ENCODE results near the gene COL4A2.

DNA sequence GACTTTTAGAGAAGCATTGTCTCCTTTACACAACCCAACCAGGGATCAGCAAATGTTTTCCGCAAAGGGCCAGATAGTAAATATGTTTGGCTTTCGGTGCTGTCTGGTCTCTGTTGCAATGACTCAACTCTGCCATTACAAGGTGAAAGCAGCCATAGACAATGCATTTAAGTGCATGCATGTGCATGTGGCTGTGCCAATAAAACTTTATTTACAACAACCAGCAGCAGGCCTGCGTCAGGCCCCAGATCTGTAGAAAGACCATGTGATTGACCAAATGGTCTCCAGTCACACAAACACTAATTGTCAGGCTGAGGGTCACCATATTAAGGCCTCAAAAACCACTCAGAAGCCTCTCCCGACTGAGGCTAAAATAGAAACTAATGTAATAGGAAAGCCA is 246.3 kb downstream of the COL4A2 start:
- TF ChIP-seq POLR2A (IDR thresholded peaks at IDR 0.05): no peak
- TF ChIP-seq, protein P1, sequence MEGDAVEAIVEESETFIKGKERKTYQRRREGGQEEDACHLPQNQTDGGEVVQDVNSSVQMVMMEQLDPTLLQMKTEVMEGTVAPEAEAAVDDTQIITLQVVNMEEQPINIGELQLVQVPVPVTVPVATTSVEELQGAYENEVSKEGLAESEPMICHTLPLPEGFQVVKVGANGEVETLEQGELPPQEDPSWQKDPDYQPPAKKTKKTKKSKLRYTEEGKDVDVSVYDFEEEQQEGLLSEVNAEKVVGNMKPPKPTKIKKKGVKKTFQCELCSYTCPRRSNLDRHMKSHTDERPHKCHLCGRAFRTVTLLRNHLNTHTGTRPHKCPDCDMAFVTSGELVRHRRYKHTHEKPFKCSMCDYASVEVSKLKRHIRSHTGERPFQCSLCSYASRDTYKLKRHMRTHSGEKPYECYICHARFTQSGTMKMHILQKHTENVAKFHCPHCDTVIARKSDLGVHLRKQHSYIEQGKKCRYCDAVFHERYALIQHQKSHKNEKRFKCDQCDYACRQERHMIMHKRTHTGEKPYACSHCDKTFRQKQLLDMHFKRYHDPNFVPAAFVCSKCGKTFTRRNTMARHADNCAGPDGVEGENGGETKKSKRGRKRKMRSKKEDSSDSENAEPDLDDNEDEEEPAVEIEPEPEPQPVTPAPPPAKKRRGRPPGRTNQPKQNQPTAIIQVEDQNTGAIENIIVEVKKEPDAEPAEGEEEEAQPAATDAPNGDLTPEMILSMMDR (IDR thresholded peaks at IDR 0.05 in 4 of 5, conservative IDR thresholded peaks at IDR 0.05 in 1 of 5): no peak
